ENCODE results near the gene AIF1L. TPM values are rescaled to one million over a fixed set of nuclear protein-coding genes. Genes with fewer than 3 reads are reported as not detected.

The AIF1L gene
- total and polyA plus RNA-seq, 2 of the 13 experiments (the other 11 are each of a cell fraction or from before 2014, with no cell fraction given), result 12.4 to 36.5 TPM

DNA sequence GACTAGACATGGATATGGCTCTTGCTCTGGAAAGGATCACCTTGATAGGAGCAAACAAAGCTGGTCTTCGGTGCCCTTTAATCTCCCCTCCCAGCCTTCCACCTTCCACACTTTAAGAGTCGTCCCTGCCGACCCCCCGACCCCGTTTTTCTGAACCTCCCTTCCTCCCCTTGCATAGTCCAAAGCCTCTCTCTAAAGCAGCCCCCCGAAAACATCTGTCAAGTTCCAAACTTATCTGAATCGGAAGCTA, 28.6 kb downstream of the AIF1L start (continued):
- TF ChIP-seq, protein P1, sequence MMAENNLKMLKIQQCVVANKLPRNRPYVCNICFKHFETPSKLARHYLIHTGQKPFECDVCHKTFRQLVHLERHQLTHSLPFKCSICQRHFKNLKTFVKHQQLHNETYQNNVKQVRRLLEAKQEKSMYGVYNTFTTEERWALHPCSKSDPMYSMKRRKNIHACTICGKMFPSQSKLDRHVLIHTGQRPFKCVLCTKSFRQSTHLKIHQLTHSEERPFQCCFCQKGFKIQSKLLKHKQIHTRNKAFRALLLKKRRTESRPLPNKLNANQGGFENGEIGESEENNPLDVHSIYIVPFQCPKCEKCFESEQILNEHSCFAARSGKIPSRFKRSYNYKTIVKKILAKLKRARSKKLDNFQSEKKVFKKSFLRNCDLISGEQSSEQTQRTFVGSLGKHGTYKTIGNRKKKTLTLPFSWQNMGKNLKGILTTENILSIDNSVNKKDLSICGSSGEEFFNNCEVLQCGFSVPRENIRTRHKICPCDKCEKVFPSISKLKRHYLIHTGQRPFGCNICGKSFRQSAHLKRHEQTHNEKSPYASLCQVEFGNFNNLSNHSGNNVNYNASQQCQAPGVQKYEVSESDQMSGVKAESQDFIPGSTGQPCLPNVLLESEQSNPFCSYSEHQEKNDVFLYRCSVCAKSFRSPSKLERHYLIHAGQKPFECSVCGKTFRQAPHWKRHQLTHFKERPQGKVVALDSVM (CRISPR knock-in tag; IDR thresholded peaks at IDR 0.05), result no peak
- no peak for TF ChIP-seq ZBTB26 (CRISPR knock-in tag; IDR thresholded peaks at IDR 0.05; ENCODE audit: borderline replicate concordance)
- TF ChIP-seq RFX1 (IDR thresholded peaks at IDR 0.05), result no peak
- no peak for TF ChIP-seq MAFF (IDR thresholded peaks at IDR 0.05; ENCODE audit: low read depth, low read length)
- TF ChIP-seq MIXL1 (CRISPR knock-in tag; IDR thresholded peaks at IDR 0.05), result no peak
- TF ChIP-seq ZNF547 (CRISPR knock-in tag; IDR thresholded peaks at IDR 0.05), result no peak
- TF ChIP-seq YEATS4 (CRISPR knock-in tag; IDR thresholded peaks at IDR 0.05; ENCODE audit: borderline replicate concordance), result 0 out of 2 replicates have a peak, but pooled peaks have one; percentile 19
- TF ChIP-seq, protein P2, sequence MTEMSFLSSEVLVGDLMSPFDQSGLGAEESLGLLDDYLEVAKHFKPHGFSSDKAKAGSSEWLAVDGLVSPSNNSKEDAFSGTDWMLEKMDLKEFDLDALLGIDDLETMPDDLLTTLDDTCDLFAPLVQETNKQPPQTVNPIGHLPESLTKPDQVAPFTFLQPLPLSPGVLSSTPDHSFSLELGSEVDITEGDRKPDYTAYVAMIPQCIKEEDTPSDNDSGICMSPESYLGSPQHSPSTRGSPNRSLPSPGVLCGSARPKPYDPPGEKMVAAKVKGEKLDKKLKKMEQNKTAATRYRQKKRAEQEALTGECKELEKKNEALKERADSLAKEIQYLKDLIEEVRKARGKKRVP (CRISPR knock-in tag; IDR thresholded peaks at IDR 0.05), result no peak
- no peak for TF ChIP-seq HNRNPL (IDR thresholded peaks at IDR 0.05; ENCODE audit: low read depth, low read length)
- no peak for TF ChIP-seq ZSCAN30 (CRISPR knock-in tag; IDR thresholded peaks at IDR 0.05)
- no peak for TF ChIP-seq HOXA5 (CRISPR knock-in tag; IDR thresholded peaks at IDR 0.05)
- TF ChIP-seq, protein P3, sequence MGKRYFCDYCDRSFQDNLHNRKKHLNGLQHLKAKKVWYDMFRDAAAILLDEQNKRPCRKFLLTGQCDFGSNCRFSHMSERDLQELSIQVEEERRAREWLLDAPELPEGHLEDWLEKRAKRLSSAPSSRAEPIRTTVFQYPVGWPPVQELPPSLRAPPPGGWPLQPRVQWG (CRISPR knock-in tag; IDR thresholded peaks at IDR 0.05; ENCODE audit: borderline replicate concordance, low read depth), result no peak
- no peak for TF ChIP-seq ZNF337 (CRISPR knock-in tag; IDR thresholded peaks at IDR 0.05; ENCODE audit: borderline replicate concordance, low read depth)
- no peak for TF ChIP-seq KLF16 (CRISPR knock-in tag; IDR thresholded peaks at IDR 0.05)
- no peak for TF ChIP-seq ZNF567 (CRISPR knock-in tag; IDR thresholded peaks at IDR 0.05; ENCODE audit: borderline replicate concordance)
- TF ChIP-seq SIX1 (CRISPR knock-in tag; IDR thresholded peaks at IDR 0.05; ENCODE audit: borderline replicate concordance), result no peak
- 0 out of 2 replicates have a peak, but pooled peaks have one; percentile 27 for TF ChIP-seq ZSCAN22 (CRISPR knock-in tag; IDR thresholded peaks at IDR 0.05)
- TF ChIP-seq FUBP1 (CRISPR knock-in tag; IDR thresholded peaks at IDR 0.05; ENCODE audit: borderline replicate concordance), result no peak
- no peak for TF ChIP-seq ARNT2 (CRISPR knock-in tag; IDR thresholded peaks at IDR 0.05; ENCODE audit: low read depth)
- 0 out of 2 replicates have a peak, but pooled peaks have one; percentile 7 for TF ChIP-seq MEIS2 (CRISPR knock-in tag; IDR thresholded peaks at IDR 0.05)
- TF ChIP-seq, protein P4, sequence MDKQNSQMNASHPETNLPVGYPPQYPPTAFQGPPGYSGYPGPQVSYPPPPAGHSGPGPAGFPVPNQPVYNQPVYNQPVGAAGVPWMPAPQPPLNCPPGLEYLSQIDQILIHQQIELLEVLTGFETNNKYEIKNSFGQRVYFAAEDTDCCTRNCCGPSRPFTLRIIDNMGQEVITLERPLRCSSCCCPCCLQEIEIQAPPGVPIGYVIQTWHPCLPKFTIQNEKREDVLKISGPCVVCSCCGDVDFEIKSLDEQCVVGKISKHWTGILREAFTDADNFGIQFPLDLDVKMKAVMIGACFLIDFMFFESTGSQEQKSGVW (CRISPR knock-in tag; IDR thresholded peaks at IDR 0.05; ENCODE audit: borderline replicate concordance), result no peak
- no peak for TF ChIP-seq ZNF619 (CRISPR knock-in tag; IDR thresholded peaks at IDR 0.05)
- TF ChIP-seq THYN1 (CRISPR knock-in tag; IDR thresholded peaks at IDR 0.05; ENCODE audit: borderline replicate concordance, low read depth), result no peak
- TF ChIP-seq ZNF589 (CRISPR knock-in tag; conservative IDR thresholded peaks at IDR 0.05), result 0 out of 2 replicates have a peak, but pooled peaks have one; percentile 42
